Brain microvascular endothelial cell (primary cell): ENCODE measurements around the gene POC1A.

Experiments used
- DNase-seq: peaks from one replicate; pipeline ENCODE4 v3.0.0-alpha.2; 2020
- H3K27ac ChIP-seq: fragments of 250-450 bp; sonication (Bioruptor Pico); 2 replicates; pipeline ENCODE4 v1.5.1; 2020; ENCODE audit warnings: mild to moderate bottlenecking, moderate library complexity
- H3K27me3 ChIP-seq: fragments of 250-450 bp; sonication (Bioruptor Pico); replicated peaks from 2 replicates; pipeline ENCODE4 v1.5.1; 2020; ENCODE audit warnings: mild to moderate bottlenecking
- H3K36me3 ChIP-seq: fragments of 250-450 bp; sonication (Bioruptor Pico); replicated peaks from 2 replicates; pipeline ENCODE4 v1.5.1; 2020; ENCODE audit warnings: mild to moderate bottlenecking
- H3K4me3 ChIP-seq: 2 replicates; pipeline ENCODE4 v1.5.1; 2011; ENCODE audit warnings: low read depth, mild to moderate bottlenecking, control low read depth, low read length, moderate library complexity
- CTCF ChIP-seq: IDR thresholded peaks from 2 replicates; pipeline ENCODE4 v1.5.1; 2011; ENCODE audit warnings: low read depth, mild to moderate bottlenecking, moderate library complexity, low read length, control low read depth, inconsistent platforms; ENCODE audit errors: missing control alignments
- in situ Hi-C: cut with HindIII; loops from 2 replicates; pipeline ENCODE4 v1.10.0; 2017; ENCODE audit warnings: low sequenced_read_pairs, low pct_ligation_motif_present

POC1A gene

GRCh38 chr3:52123106-52123725, 31.0 kb downstream of the POC1A start:
- no peak overlapping the region for H3K27ac ChIP-seq

GRCh38 chr3:52122491-52122890, 31.7 kb downstream of the POC1A start:
- Histone ChIP-seq H3K36me3 (no peaks in the 10 kb centered on the region), H3K27me3 (no peaks in the 10 kb centered on the region), H3K4me3 (no peak overlapping the region), H3K27ac (no peak overlapping the region)
- in situ Hi-C loops: no loop called here
- DNase-seq: no peak
- no peak for TF ChIP-seq CTCF

More at GRCh38 chr3:52123106-52123725, 31.0 kb downstream of the POC1A start:
- Histone ChIP-seq H3K27me3 (no peaks in the 10 kb centered on the region), H3K36me3 (no peaks in the 10 kb centered on the region), H3K4me3 (no peak overlapping the region)
- peak; percentile 99 for TF ChIP-seq CTCF
- peak; percentile 43 for DNase-seq
- in situ Hi-C loops: no loop called here

GRCh38 chr3:52121813-52122212, 32.4 kb downstream of the POC1A start:
- in situ Hi-C loops: no loop called here
- Histone ChIP-seq H3K36me3 (no peaks in the 10 kb centered on the region), H3K27ac (no peak overlapping the region), H3K27me3 (no peaks in the 10 kb centered on the region), H3K4me3 (no peak overlapping the region)
- TF ChIP-seq CTCF: no peak
- no peak for DNase-seq

- Histone ChIP-seq H3K36me3 (no peaks in the 10 kb centered on the region), H3K27me3 (no peaks in the 10 kb centered on the region), H3K4me3 (no peak overlapping the region), H3K27ac (no peak overlapping the region)
- DNase-seq: no peak
- no peak for TF ChIP-seq CTCF
- in situ Hi-C loops: no loop called here
Measured at GRCh38 chr3:52121464-52121805, 32.8 kb downstream of the POC1A start.

- no peak overlapping the region for H3K27ac ChIP-seq
- in situ Hi-C loops: no loop called here
- no peak for TF ChIP-seq CTCF
- H3K4me3 ChIP-seq: no peak overlapping the region
- no peak for DNase-seq
- no peaks in the 10 kb centered on the region for H3K27me3 ChIP-seq
- H3K36me3 ChIP-seq: no peaks in the 10 kb centered on the region
Measured at GRCh38 chr3:52120556-52121463, 33.4 kb downstream of the POC1A start.
